Parathyroid adenoma (tissue), 2 donors: ENCODE results near the gene EFCAB6.

Experiments
- H2AFZ ChIP-seq: fragments of 300-600 bp; sonication (generic); one replicate; pipeline ENCODE4 v1.7.0; 2017; ENCODE audit warnings: antibody characterized with exemption, mild to moderate bottlenecking
- H3K27ac ChIP-seq: fragments of 300-600 bp; sonication (generic); one replicate; pipeline ENCODE4 v1.7.0; 2017
- H3K27me3 ChIP-seq: fragments of 300-600 bp; sonication (generic); one replicate; pipeline ENCODE4 v1.7.0; 2017; ENCODE audit warnings: low read length; ENCODE audit not compliant: control insufficient read depth, insufficient read depth
- H3K36me3 ChIP-seq: fragments of 300-600 bp; sonication (generic); one replicate; pipeline ENCODE4 v1.7.0; 2017; ENCODE audit warnings: low read length; ENCODE audit not compliant: control insufficient read depth, insufficient read depth
- H3K4me1 ChIP-seq: fragments of 300-600 bp; sonication (generic); one replicate; pipeline ENCODE4 v1.7.0; 2017; ENCODE audit warnings: control low read depth
- H3K4me2 ChIP-seq: fragments of 300-600 bp; sonication (generic); one replicate; pipeline ENCODE4 v1.7.0; 2017; ENCODE audit warnings: low read length
- H3K4me3 ChIP-seq: fragments of 300-600 bp; sonication (generic); one replicate; pipeline ENCODE4 v1.7.0; 2017; ENCODE audit warnings: low read depth, low read length
- H3K79me2 ChIP-seq: fragments of 300-600 bp; sonication (generic); one replicate; pipeline ENCODE4 v1.7.0; 2017; ENCODE audit warnings: control low read depth
- H3K9ac ChIP-seq: fragments of 300-600 bp; sonication (generic); one replicate; pipeline ENCODE4 v1.7.0; 2017; ENCODE audit warnings: mild to moderate bottlenecking
- H3K9me3 ChIP-seq: fragments of 300-600 bp; sonication (generic); one replicate; pipeline ENCODE4 v1.7.0; 2017; ENCODE audit warnings: low read length; ENCODE audit not compliant: control insufficient read depth
- TF ChIP-seq, protein P1 (sequence below): fragments of 300-600 bp; sonication (generic); IDR thresholded peaks from one replicate; pipeline ENCODE4 v1.7.0; 2017; ENCODE audit warnings: antibody characterized with exemption, mild to moderate bottlenecking
- donor health status: primary hyperparathyroidism.

EFCAB6 gene

DNA sequence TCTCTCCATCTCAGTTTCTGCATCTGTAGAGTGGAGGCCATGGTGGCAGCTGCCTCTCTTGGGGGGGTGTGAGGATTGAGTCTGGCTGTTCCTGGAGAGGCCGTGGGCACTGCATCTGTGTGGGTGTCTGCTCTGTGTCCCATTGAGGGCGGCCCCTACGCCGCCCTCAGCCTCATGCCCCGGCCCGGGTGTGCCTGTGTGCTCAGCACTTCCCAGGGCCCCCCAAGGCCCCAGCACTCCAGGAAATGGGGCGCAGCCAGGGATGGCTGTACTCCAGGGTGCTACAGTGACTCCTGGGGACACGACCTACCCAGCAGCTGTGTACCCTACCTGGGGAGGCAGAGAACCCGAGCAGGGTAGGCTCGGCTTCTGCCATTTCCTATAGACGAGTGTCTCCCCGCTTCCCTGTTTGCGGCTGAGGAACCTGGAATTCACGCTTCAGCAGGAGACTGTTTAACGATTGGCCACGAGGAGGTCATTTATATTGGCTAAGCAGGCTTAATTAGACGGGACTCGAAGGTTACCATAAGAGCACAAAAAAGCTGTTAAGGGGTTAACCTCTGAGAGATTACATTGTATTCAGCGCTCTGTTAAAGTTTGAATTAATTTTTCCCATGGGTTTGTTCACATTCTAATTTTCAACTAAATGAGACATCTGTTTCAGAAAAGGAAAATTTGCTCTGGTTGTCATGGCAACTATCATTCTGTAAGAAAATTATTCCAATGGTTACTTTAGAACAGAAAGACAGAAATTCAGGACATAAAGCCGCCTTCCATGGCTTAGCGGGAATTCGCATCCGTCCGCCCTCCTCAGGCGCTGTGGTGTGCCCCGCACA lies 323.9 kb downstream of the EFCAB6 start:
- Histone ChIP-seq H3K4me3 (no peak overlapping the region), H3K27me3 (no peaks in the 10 kb centered on the region), H3K9ac (no peak overlapping the region), H3K9me3 (no peaks in the 10 kb centered on the region), H3K27ac (no peak overlapping the region), H3K4me1 (no peaks in the 10 kb centered on the region), H2AFZ (no peak overlapping the region), H3K79me2 (no peaks in the 10 kb centered on the region), H3K4me2 (no peak overlapping the region), H3K36me3 (no peaks in the 10 kb centered on the region)
- TF ChIP-seq, protein P1, sequence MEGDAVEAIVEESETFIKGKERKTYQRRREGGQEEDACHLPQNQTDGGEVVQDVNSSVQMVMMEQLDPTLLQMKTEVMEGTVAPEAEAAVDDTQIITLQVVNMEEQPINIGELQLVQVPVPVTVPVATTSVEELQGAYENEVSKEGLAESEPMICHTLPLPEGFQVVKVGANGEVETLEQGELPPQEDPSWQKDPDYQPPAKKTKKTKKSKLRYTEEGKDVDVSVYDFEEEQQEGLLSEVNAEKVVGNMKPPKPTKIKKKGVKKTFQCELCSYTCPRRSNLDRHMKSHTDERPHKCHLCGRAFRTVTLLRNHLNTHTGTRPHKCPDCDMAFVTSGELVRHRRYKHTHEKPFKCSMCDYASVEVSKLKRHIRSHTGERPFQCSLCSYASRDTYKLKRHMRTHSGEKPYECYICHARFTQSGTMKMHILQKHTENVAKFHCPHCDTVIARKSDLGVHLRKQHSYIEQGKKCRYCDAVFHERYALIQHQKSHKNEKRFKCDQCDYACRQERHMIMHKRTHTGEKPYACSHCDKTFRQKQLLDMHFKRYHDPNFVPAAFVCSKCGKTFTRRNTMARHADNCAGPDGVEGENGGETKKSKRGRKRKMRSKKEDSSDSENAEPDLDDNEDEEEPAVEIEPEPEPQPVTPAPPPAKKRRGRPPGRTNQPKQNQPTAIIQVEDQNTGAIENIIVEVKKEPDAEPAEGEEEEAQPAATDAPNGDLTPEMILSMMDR: no peak

- no peaks in the 10 kb centered on the region for H3K27me3 ChIP-seq
- H3K4me2 ChIP-seq: no peak overlapping the region
- H3K79me2 ChIP-seq: no peaks in the 10 kb centered on the region
- no peaks in the 10 kb centered on the region for H3K4me1 ChIP-seq
- H2AFZ ChIP-seq: no peak overlapping the region
- H3K9ac ChIP-seq: no peak overlapping the region
- no peak overlapping the region for H3K4me3 ChIP-seq
- no peak overlapping the region for H3K27ac ChIP-seq
- H3K9me3 ChIP-seq: no peaks in the 10 kb centered on the region
- no peaks in the 10 kb centered on the region for H3K36me3 ChIP-seq
- TF ChIP-seq, protein P1: no peak
Observed at GRCh38 chr22:43487311-43488030, 324.6 kb downstream of the EFCAB6 start.

DNA sequence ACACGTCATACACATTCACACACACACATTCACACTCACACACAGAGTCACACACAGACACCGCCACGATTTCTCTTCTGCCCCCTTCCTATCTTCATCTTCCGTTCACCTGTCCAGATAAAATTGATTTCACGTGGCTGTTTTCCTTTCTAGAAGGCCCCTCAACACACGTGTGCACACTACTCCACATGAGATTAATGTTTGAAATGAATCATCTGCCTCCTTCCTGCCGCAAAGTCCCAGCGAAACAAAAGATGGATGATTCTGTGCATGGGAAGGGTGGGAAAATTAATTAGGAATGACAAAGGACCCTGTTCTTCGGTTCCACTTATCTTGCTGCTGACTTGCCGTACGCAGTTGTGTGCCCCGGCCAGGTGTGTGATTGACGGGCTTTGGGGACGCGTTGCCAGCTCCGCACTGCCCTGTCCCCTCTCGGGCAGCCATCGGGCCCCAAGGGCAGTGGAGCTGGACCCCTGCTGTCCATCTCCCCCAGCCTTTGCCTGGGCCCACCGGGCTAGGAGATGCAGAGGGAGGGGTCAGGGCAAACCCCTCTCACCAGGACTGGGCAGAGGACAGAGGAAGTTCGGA lies 326.5 kb downstream of the EFCAB6 start:
- TF ChIP-seq, protein P1: no peak

GRCh38 chr22:43484227-43484626 lies 327.9 kb downstream of the EFCAB6 start:
- no peak overlapping the region for H3K4me2 ChIP-seq
- H2AFZ ChIP-seq: no peak overlapping the region
- H3K36me3 ChIP-seq: no peaks in the 10 kb centered on the region
- no peak overlapping the region for H3K4me3 ChIP-seq
- H3K27ac ChIP-seq: no peak overlapping the region
- no peaks in the 10 kb centered on the region for H3K27me3 ChIP-seq
- no peaks in the 10 kb centered on the region for H3K9me3 ChIP-seq
- H3K79me2 ChIP-seq: no peaks in the 10 kb centered on the region
- TF ChIP-seq, protein P1: no peak
- H3K9ac ChIP-seq: no peak overlapping the region
- no peaks in the 10 kb centered on the region for H3K4me1 ChIP-seq

More for the DNA sequence above, 326.5 kb downstream of the EFCAB6 start:
- H3K27me3 ChIP-seq: no peaks in the 10 kb centered on the region
- H3K9ac ChIP-seq: no peak overlapping the region
- no peak overlapping the region for H3K27ac ChIP-seq
- no peak overlapping the region for H3K4me3 ChIP-seq
- H3K4me2 ChIP-seq: no peak overlapping the region
- H3K79me2 ChIP-seq: no peaks in the 10 kb centered on the region
- H3K4me1 ChIP-seq: no peaks in the 10 kb centered on the region
- H2AFZ ChIP-seq: no peak overlapping the region
- H3K36me3 ChIP-seq: no peaks in the 10 kb centered on the region
- H3K9me3 ChIP-seq: no peaks in the 10 kb centered on the region
